Endodermal cell (in vitro differentiated cells): ENCODE results near the gene OR13C9. TPM values are rescaled to one million over a fixed set of nuclear protein-coding genes. Genes with fewer than 3 reads are reported as not detected.

ENCODE experiments used
- DNase-seq: peaks from one replicate; pipeline ENCODE4 v3.0.0-alpha.2; 2017
- H3K27ac ChIP-seq: 2 replicates; pipeline ENCODE4 v1.5.1; 2013; ENCODE audit warnings: mild to moderate bottlenecking, low read depth, low read length, moderate library complexity
- H3K27me3 ChIP-seq: 2 replicates; pipeline ENCODE4 v1.6.1; 2013; ENCODE audit warnings: mild to moderate bottlenecking, low read length, moderate library complexity; ENCODE audit not compliant: insufficient read depth, control insufficient read depth, poor library complexity, severe bottlenecking
- H3K36me3 ChIP-seq: 2 replicates; pipeline ENCODE4 v1.7.0; 2013; ENCODE audit warnings: mild to moderate bottlenecking, low read length, moderate library complexity; ENCODE audit not compliant: control insufficient read depth, insufficient read depth
- H3K4me1 ChIP-seq: one replicate; pipeline ENCODE4 v1.7.0; 2013; ENCODE audit warnings: low read length; ENCODE audit not compliant: control insufficient read depth, insufficient read depth
- H3K4me3 ChIP-seq: 2 replicates; pipeline ENCODE4 v1.5.1; 2013; ENCODE audit warnings: mild to moderate bottlenecking, low read length, moderate library complexity
- H3K9ac ChIP-seq: 2 replicates; pipeline ENCODE4 v1.6.1; 2013; ENCODE audit warnings: mild to moderate bottlenecking, low read length, moderate library complexity; ENCODE audit not compliant: poor library complexity, severe bottlenecking; ENCODE audit errors: extremely low read depth
- H3K9me3 ChIP-seq: 2 replicates; pipeline ENCODE4 v1.6.1; 2013; ENCODE audit warnings: mild to moderate bottlenecking, low read length, moderate library complexity; ENCODE audit not compliant: control insufficient read depth
- H3K27ac Mint-ChIP-seq: 2 replicates; pipeline ENCODE4 v1.8.0; 2020; ENCODE audit warnings: mixed read lengths
- H3K27me3 Mint-ChIP-seq: 2 replicates; pipeline ENCODE4 v1.8.0; 2021; ENCODE audit warnings: mild to moderate bottlenecking, mixed read lengths; ENCODE audit not compliant: insufficient read depth
- H3K36me3 Mint-ChIP-seq: 2 replicates; pipeline ENCODE4 v1.8.0; 2020; ENCODE audit warnings: low read depth, mixed read lengths
- H3K4me1 Mint-ChIP-seq: 2 replicates; pipeline ENCODE4 v1.8.0; 2020; ENCODE audit warnings: mixed read lengths
- H3K4me3 Mint-ChIP-seq: 2 replicates; pipeline ENCODE4 v1.8.0; 2020; ENCODE audit warnings: mild to moderate bottlenecking, moderate library complexity, mixed read lengths
- H3K9me3 Mint-ChIP-seq: 2 replicates; pipeline ENCODE4 v1.8.0; 2020; ENCODE audit warnings: mild to moderate bottlenecking, mixed read lengths
- CTCF ChIP-seq: fragments of 200-600 bp; sonication (generic); conservative IDR thresholded peaks from 2 replicates; pipeline ENCODE4 v1.5.0; 2021; ENCODE audit warnings: antibody characterized with exemption, mild to moderate bottlenecking
- WGBS, 2 experiments: methylation state at CpG; one replicate each; pipeline versions ENCODE4 v1.1.5 to v1.1.7; 2013; ENCODE audit warnings: missing lambda C conversion rate in 2 of 2, mixed read lengths in 1 of 2; ENCODE audit not compliant: insufficient coverage in 1 of 2, insufficient read length in 1 of 2; 5-methylcytosine and 5-hydroxymethylcytosine counted together
- total RNA-seq, 2 donors: library from RNA; stranded (reverse); fragmentation: NEBNext Ultra II Directional in 1 of 2; extraction: Animal tissue kit (Norgen Biotek cat#: 25700) in 1 of 2; gene quantifications; 2 replicates in 1 of 2; 3 replicates in 1 of 2; pipeline ENCODE4 v1.2.1, GENCODE V29; 2021

Gene OR13C9
- total RNA-seq, 2 donors from 2014 or later = not detected

- H3K9me3 ChIP-seq = peaks cover 5% of the 10 kb centered on the region
- H3K36me3 ChIP-seq = no peaks in the 10 kb centered on the region
- no peaks in the 10 kb centered on the region for H3K27me3 ChIP-seq
- 80 to 82% methylated on average over 1 to 4 of the region's 4 CpGs for WGBS, 2 experiments
- Mint-ChIP-seq H3K27ac (no peak within 1 kb of the TSS), H3K4me1 (no peaks in the 10 kb centered on the region), H3K4me3 (no peak within 1 kb of the TSS), H3K36me3 (no peaks in the 10 kb centered on the region), H3K9me3 (peaks cover 5% of the 10 kb centered on the region), H3K27me3 (no peaks in the 10 kb centered on the region)
- H3K27ac ChIP-seq = no peak within 1 kb of the TSS
- H3K4me3 ChIP-seq = no peak within 1 kb of the TSS
- TF ChIP-seq CTCF = no peak
- DNase-seq = no peak
- no peak within 1 kb of the TSS for H3K9ac ChIP-seq
- no peaks in the 10 kb centered on the region for H3K4me1 ChIP-seq
These were observed 49.1 kb downstream of the OR13C9 start, which contains the start of gene OR13C8 for GRCh38 chr9:104568868-104569267. Gene OR13C8 (plus strand): TSS chr9:104569168. CDS start chr9:104569168, 0 bp downstream.

Other genes starting within 250 kb of the OR13C9 start
- not detected for gene OR13F1, start 113.9 kb downstream of the OR13C9 start, total RNA-seq
- gene OR13C4, start 91.0 kb downstream of the OR13C9 start, total RNA-seq = not detected
- gene OR13C3, start 81.3 kb downstream of the OR13C9 start, total RNA-seq = not detected
- gene OR13C8, start 49.0 kb downstream of the OR13C9 start, total RNA-seq = not detected
- gene OR13C5, start 18.8 kb downstream of the OR13C9 start, total RNA-seq = not detected
- gene OR13C2, start 12.6 kb downstream of the OR13C9 start, total RNA-seq = not detected
- gene OR13D1, start 76.3 kb upstream of the OR13C9 start, total RNA-seq = not detected
- gene NIPSNAP3A, start 129.5 kb upstream of the OR13C9 start, total RNA-seq = 10 to 100 TPM; 18.8 to 20.5 TPM
- gene NIPSNAP3B, start 145.9 kb upstream of the OR13C9 start, total RNA-seq = 1 to 10 TPM in 1 of 2 donors, under 1 TPM in 1; 0.91 to 1.7 TPM